Measurements from ENCODE around the gene NELFB.

The NELFB gene

DNA sequence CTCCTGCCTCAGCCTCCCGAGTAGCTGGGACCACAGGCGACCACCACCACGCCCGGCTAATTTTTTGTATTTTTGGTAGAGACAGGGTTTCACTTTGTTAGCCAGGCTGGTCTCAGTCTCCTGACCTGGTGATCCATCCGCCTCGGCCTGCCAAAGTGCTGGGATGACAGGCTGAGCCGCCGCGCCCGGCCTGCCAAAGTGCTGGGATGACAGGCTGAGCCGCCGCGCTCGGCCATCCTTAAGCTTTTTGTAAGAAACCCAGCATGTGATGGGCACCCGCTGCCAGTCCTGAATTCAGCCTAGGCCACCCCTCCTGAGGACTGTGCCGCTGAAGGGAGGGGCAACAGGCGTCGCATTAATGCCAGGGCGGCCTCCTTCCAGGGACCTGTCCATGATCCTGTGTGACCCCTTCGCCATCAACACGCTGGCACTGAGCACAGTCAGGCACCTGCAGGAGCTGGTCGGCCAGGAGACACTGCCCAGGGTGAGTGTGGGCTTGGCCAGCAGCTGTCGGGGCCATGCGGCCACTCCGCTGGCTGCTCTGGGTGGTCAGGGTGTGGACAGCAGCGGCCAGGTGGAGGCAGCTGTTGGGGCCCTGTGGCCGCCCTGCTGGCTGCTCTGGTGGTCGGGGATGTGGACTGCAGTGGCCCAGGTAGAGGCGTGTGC lies 10.5 kb downstream of the NELFB start:
- no peak overlapping the region for H3K4me3 ChIP-seq (replicated peaks; ENCODE audit: low read depth, low read length)
- TF ChIP-seq, protein P1, sequence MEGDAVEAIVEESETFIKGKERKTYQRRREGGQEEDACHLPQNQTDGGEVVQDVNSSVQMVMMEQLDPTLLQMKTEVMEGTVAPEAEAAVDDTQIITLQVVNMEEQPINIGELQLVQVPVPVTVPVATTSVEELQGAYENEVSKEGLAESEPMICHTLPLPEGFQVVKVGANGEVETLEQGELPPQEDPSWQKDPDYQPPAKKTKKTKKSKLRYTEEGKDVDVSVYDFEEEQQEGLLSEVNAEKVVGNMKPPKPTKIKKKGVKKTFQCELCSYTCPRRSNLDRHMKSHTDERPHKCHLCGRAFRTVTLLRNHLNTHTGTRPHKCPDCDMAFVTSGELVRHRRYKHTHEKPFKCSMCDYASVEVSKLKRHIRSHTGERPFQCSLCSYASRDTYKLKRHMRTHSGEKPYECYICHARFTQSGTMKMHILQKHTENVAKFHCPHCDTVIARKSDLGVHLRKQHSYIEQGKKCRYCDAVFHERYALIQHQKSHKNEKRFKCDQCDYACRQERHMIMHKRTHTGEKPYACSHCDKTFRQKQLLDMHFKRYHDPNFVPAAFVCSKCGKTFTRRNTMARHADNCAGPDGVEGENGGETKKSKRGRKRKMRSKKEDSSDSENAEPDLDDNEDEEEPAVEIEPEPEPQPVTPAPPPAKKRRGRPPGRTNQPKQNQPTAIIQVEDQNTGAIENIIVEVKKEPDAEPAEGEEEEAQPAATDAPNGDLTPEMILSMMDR (IDR thresholded peaks at IDR 0.05; ENCODE audit: insufficient read depth, low read length, poor library complexity, severe bottlenecking): no peak
- peaks cover 20% of the 10 kb centered on the region for H3K36me3 ChIP-seq (ENCODE audit: control insufficient read depth, insufficient read depth, low read length)
- no peak for DNase-seq (ENCODE audit: extremely low read depth, insufficient read length)
- H3K27me3 ChIP-seq (replicated peaks; ENCODE audit: control insufficient read depth, insufficient read depth, low read length): no peaks in the 10 kb centered on the region

DNA sequence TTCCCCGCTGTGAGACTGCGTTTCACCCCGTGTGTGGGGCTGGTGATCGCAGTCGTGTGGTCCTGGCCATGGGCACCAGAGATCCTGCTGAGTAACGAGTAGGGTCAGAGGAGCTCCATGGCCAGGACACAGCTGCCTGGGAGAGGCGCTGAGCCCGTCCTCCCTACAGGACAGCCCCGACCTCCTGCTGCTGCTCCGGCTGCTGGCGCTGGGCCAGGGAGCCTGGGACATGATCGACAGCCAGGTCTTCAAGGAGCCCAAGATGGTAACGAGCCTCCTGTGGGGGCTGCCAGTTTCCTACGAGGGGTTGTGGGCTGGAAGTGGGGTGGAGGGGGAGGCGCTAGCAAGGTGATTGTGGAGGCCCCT lies 11.0 kb downstream of the NELFB start:
- TF ChIP-seq, protein P1 (IDR thresholded peaks at IDR 0.05; ENCODE audit: insufficient read depth, low read length, poor library complexity, severe bottlenecking): no peak
- no peak for DNase-seq (ENCODE audit: extremely low read depth, insufficient read length)
- no peak overlapping the region for H3K4me3 ChIP-seq (replicated peaks; ENCODE audit: low read depth, low read length)
- peaks cover 24% of the 10 kb centered on the region for H3K36me3 ChIP-seq (ENCODE audit: control insufficient read depth, insufficient read depth, low read length)
- H3K27me3 ChIP-seq (replicated peaks; ENCODE audit: control insufficient read depth, insufficient read depth, low read length): no peaks in the 10 kb centered on the region

DNA sequence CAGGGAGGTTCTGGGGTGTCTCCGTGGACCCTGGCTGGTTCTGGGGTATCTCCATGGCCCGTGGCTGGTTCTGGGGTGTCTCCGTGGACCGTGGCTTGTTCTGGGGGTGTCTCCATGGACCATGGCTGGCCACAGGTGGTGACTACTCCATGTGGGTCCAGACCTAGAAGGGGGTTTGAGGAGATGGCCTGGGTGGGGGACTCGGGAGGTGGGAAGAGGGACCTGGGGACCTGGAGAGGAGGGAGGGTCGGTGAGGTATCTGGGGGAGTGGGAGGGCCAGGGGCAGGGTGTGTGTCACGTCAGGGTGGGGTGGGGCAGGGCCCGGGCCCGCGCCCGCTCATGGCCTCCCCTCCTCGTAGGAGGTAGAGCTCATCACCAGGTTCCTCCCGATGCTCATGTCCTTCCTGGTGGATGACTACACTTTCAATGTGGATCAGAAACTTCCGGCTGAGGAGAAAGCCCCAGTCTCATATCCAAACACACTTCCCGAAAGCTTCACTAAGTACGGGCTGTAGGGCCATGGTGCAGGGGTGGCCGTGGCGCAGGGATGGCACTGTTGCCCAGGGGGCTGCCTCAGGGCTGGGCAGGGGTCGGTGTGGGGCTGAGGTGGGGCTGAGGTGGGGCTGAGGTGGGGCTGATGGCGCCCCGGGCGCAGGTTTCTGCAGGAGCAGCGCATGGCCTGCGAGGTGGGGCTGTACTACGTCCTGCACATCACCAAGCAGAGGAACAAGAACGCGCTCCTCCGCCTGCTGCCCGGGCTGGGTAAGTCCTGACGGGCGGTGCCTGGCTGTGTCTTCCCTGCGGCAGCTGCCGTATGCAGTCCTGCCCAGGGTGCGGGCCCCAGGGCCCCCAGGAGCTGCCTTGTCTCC lies 11.7 kb downstream of the NELFB start:
- TF ChIP-seq, protein P1 (IDR thresholded peaks at IDR 0.05; ENCODE audit: insufficient read depth, low read length, poor library complexity, severe bottlenecking): no peak

DNA sequence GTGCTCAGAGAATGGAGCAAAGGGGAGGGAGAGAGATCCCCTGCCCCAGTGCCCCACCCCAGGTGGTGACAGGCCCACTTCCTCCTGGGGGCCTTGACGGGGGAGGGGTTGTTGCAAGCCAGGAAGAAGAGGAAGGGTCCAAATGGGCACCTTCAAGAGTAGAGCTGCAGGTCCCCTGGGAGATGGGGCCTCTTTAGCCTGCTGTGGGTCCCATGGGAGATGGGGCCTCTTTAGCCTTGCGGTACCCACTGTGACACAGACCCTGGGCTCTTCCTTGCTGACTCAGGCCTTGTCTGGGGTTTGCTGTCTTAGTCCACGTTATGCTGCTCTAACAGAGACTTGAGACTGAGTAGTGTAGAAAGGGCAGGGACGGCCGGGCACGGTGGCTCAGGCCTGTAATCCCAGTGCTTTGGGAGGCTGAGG lies 12.8 kb downstream of the NELFB start:
- H3K4me3 ChIP-seq (replicated peaks; ENCODE audit: low read depth, low read length): peak overlapping the region; percentile 38
- TF ChIP-seq, protein P1 (IDR thresholded peaks at IDR 0.05; ENCODE audit: insufficient read depth, low read length, poor library complexity, severe bottlenecking): no peak
- peak; percentile 56 for DNase-seq (ENCODE audit: extremely low read depth, insufficient read length)
- no peaks in the 10 kb centered on the region for H3K27me3 ChIP-seq (replicated peaks; ENCODE audit: control insufficient read depth, insufficient read depth, low read length)
- H3K36me3 ChIP-seq (ENCODE audit: control insufficient read depth, insufficient read depth, low read length): peaks cover 32% of the 10 kb centered on the region

More for the DNA sequence above, 11.7 kb downstream of the NELFB start:
- DNase-seq (ENCODE audit: extremely low read depth, insufficient read length): no peak
- H3K27me3 ChIP-seq (replicated peaks; ENCODE audit: control insufficient read depth, insufficient read depth, low read length): no peaks in the 10 kb centered on the region
- no peak overlapping the region for H3K4me3 ChIP-seq (replicated peaks; ENCODE audit: low read depth, low read length)
- H3K36me3 ChIP-seq (ENCODE audit: control insufficient read depth, insufficient read depth, low read length): peaks cover 25% of the 10 kb centered on the region

DNA sequence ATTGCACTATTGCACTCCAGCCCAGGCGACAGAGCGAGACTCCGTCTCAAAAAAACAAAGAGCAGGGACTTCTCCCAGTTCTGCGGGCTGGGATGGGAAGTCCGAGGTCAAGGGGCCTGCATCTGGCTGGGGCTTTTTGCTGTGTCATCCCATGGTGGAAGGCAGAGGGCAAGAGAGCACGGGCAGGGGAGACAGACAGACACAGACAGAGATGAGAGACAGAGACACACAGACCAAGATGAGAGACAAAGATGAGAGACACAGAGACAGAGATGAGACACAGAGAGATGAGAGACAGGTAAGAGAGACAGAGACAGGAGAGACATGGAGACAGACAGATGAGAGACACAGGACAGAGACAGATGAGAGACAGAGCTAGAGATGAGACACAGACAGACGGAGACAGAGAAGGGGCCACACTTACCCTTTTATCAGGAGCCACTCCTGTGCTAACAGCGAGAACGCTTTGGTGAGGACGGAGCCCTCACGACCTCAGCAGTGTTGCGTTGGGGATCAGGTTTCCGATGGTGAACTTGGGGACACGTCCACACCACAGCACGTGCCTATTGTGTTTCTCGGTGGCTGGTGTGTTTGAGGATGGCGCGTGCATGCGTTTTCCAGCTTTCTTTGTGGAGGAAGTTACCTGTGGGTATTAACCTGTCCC lies 13.5 kb downstream of the NELFB start:
- TF ChIP-seq, protein P1 (IDR thresholded peaks at IDR 0.05; ENCODE audit: insufficient read depth, low read length, poor library complexity, severe bottlenecking): no peak
- DNase-seq (ENCODE audit: extremely low read depth, insufficient read length): no peak
- no peaks in the 10 kb centered on the region for H3K27me3 ChIP-seq (replicated peaks; ENCODE audit: control insufficient read depth, insufficient read depth, low read length)
- H3K36me3 ChIP-seq (ENCODE audit: control insufficient read depth, insufficient read depth, low read length): peaks cover 34% of the 10 kb centered on the region
- peak overlapping the region; percentile 48 for H3K4me3 ChIP-seq (replicated peaks; ENCODE audit: low read depth, low read length)
